Measurements from ENCODE around the gene SVOPL.

GRCh38 chr7:138697535-138698182 lies 3.5 kb downstream of the SVOPL start:
- TF ChIP-seq JUND (IDR thresholded peaks at IDR 0.05; ENCODE audit: low read depth, low read length) (no peak), CTCF (IDR thresholded peaks at IDR 0.05 in 2 of 3, conservative IDR thresholded peaks at IDR 0.05 in 1 of 3; ENCODE audit: control insufficient read depth in 2 of 3, extremely low read depth in 1 of 3, insufficient read depth in 1 of 3, low read depth in 3 of 3, low read length in 3 of 3) (no peak), ATF7 (IDR thresholded peaks at IDR 0.05; ENCODE audit: low read depth) (no peak), CHD2 (IDR thresholded peaks at IDR 0.05; ENCODE audit: borderline replicate concordance, low read depth, low read length) (no peak), SP1 (IDR thresholded peaks at IDR 0.05; ENCODE audit: low read depth, low read length) (no peak), PAX5 (IDR thresholded peaks at IDR 0.05; ENCODE audit: borderline replicate concordance, low read depth, low read length) (no peak), CEBPB (IDR thresholded peaks at IDR 0.05; ENCODE audit: borderline replicate concordance in 1 of 2, low read depth in 2 of 2, low read length in 2 of 2) (no peak), REST (IDR thresholded peaks at IDR 0.05; ENCODE audit: low read depth, low read length) (no peak), FOXM1 (IDR thresholded peaks at IDR 0.05; ENCODE audit: low read depth, low read length) (no peak), MYC (IDR thresholded peaks at IDR 0.05; ENCODE audit: insufficient read depth, insufficient read length, insufficient replicate concordance, low read length, severe bottlenecking) (no peak), CBX3 (IDR thresholded peaks at IDR 0.05; ENCODE audit: borderline replicate concordance, low read depth) (no peak)
